Neutrophil (primary cell): Measurements from ENCODE around the gene HNRNPR.

Experiments
- H3K27ac ChIP-seq: fragments of 200-600 bp; sonication (generic); 2 replicates; pipeline ENCODE4 v1.5.1; 2016; ENCODE audit warnings: mild to moderate bottlenecking, moderate library complexity
- H3K27me3 ChIP-seq: fragments of 200-600 bp; sonication (generic); 2 replicates; pipeline ENCODE4 v1.6.0; 2016; ENCODE audit warnings: mild to moderate bottlenecking
- H3K36me3 ChIP-seq: fragments of 200-600 bp; sonication (generic); 2 replicates; pipeline ENCODE4 v1.5.1; 2017
- H3K4me1 ChIP-seq, 2 experiments: fragments of 200-600 bp in 1 of 2; sonication (generic) in 1 of 2; 1 replicate in 1 of 2; 2 replicates in 1 of 2; pipeline versions ENCODE4 v1.5.1 to v1.6.1; 2013 to 2016; ENCODE audit warnings: low read depth in 1 of 2, low read length in 1 of 2, mild to moderate bottlenecking in 1 of 2, moderate library complexity in 1 of 2; ENCODE audit not compliant: control insufficient read depth in 1 of 2, insufficient read depth in 1 of 2
- H3K4me3 ChIP-seq, 2 experiments: fragments of 200-600 bp in 1 of 2; sonication (generic) in 1 of 2; 1 replicate in 1 of 2; 2 replicates in 1 of 2; pipeline ENCODE4 v1.5.1; 2013 to 2016; ENCODE audit warnings: low read depth in 1 of 2, low read length in 1 of 2, mild to moderate bottlenecking in 1 of 2, moderate library complexity in 1 of 2
- H3K9me3 ChIP-seq: fragments of 200-600 bp; sonication (generic); 2 replicates; pipeline ENCODE4 v1.5.1; 2016
- TF ChIP-seq, protein P1 (sequence below): fragments of 200-600 bp; sonication (generic); IDR thresholded peaks from 2 replicates; pipeline ENCODE4 v1.5.1; 2016; ENCODE audit warnings: antibody characterized with exemption

HNRNPR gene

GRCh38 chr1:23291706-23292105 lies 52.4 kb downstream of the HNRNPR start:
- Histone ChIP-seq H3K9me3 (no peaks in the 10 kb centered on the region), H3K4me1 (no peaks in the 10 kb centered on the region), H3K27me3 (no peaks in the 10 kb centered on the region), H3K27ac (no peak overlapping the region), H3K4me3 (no peak overlapping the region), H3K36me3 (no peaks in the 10 kb centered on the region)
- TF ChIP-seq, protein P1, sequence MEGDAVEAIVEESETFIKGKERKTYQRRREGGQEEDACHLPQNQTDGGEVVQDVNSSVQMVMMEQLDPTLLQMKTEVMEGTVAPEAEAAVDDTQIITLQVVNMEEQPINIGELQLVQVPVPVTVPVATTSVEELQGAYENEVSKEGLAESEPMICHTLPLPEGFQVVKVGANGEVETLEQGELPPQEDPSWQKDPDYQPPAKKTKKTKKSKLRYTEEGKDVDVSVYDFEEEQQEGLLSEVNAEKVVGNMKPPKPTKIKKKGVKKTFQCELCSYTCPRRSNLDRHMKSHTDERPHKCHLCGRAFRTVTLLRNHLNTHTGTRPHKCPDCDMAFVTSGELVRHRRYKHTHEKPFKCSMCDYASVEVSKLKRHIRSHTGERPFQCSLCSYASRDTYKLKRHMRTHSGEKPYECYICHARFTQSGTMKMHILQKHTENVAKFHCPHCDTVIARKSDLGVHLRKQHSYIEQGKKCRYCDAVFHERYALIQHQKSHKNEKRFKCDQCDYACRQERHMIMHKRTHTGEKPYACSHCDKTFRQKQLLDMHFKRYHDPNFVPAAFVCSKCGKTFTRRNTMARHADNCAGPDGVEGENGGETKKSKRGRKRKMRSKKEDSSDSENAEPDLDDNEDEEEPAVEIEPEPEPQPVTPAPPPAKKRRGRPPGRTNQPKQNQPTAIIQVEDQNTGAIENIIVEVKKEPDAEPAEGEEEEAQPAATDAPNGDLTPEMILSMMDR, result no peak

- TF ChIP-seq, protein P1, result no peak
- Histone ChIP-seq H3K4me3 (no peak overlapping the region), H3K27ac (no peak overlapping the region), H3K9me3 (no peaks in the 10 kb centered on the region), H3K36me3 (no peaks in the 10 kb centered on the region), H3K4me1 (no peaks in the 10 kb centered on the region), H3K27me3 (no peaks in the 10 kb centered on the region)
These were observed 53.1 kb downstream of the HNRNPR start for GRCh38 chr1:23290836-23291565.

- no peaks in the 10 kb centered on the region for H3K9me3 ChIP-seq
- no peaks in the 10 kb centered on the region for H3K4me1 ChIP-seq
- H3K4me3 ChIP-seq, result no peak overlapping the region
- no peak overlapping the region for H3K27ac ChIP-seq
- TF ChIP-seq, protein P1, result no peak
- H3K27me3 ChIP-seq, result no peaks in the 10 kb centered on the region
- H3K36me3 ChIP-seq, result peaks cover 3% of the 10 kb centered on the region
These were observed 55.4 kb downstream of the HNRNPR start for GRCh38 chr1:23288671-23289070.

GRCh38 chr1:23288201-23288600 lies 55.9 kb downstream of the HNRNPR start:
- peaks cover 7% of the 10 kb centered on the region for H3K36me3 ChIP-seq
- H3K4me1 ChIP-seq, result no peaks in the 10 kb centered on the region
- no peaks in the 10 kb centered on the region for H3K9me3 ChIP-seq
- H3K27ac ChIP-seq, result no peak overlapping the region
- H3K4me3 ChIP-seq, result no peak overlapping the region
- TF ChIP-seq, protein P1, result no peak
- H3K27me3 ChIP-seq, result no peaks in the 10 kb centered on the region

GRCh38 chr1:23286401-23286800 lies 57.7 kb downstream of the HNRNPR start:
- H3K27me3 ChIP-seq, result no peaks in the 10 kb centered on the region
- no peak overlapping the region for H3K4me3 ChIP-seq
- peaks cover 23% of the 10 kb centered on the region for H3K36me3 ChIP-seq
- no peak overlapping the region for H3K27ac ChIP-seq
- no peaks in the 10 kb centered on the region for H3K4me1 ChIP-seq
- TF ChIP-seq, protein P1, result no peak
- H3K9me3 ChIP-seq, result no peaks in the 10 kb centered on the region
